HepG2 (cell line): ENCODE results near the gene DHRS1.
A peak's percentile ranks its signal among the peaks of the same experiment; 100 is the strongest.

Experiments used
- CREM ChIP-seq, 2 experiments: sonication (generic) in 1 of 2; formaldehyde crosslinking in 1 of 2; IDR thresholded peaks; 2 replicates each; pipeline versions ENCODE4 v1.4.0 to v1.6.1; 2016 to 2020; ENCODE audit warnings: antibody characterized with exemption in 1 of 2, mild to moderate bottlenecking in 1 of 2, missing genetic modification reagents in 1 of 2
- CTCF ChIP-seq: sonication (generic); formaldehyde crosslinking; IDR thresholded peaks from 2 replicates; pipeline ENCODE4 v1.5.0; 2020; ENCODE audit warnings: mild to moderate bottlenecking, missing genetic modification reagents, moderate library complexity
- DNMT1 ChIP-seq: sonication (generic); formaldehyde crosslinking; IDR thresholded peaks from 2 replicates; pipeline ENCODE4 v1.5.1; 2020; ENCODE audit warnings: mild to moderate bottlenecking, missing genetic modification reagents
- FOXK2 ChIP-seq: fragments of 450-650 bp; IDR thresholded peaks from 2 replicates; pipeline ENCODE4 v1.6.1; 2016
- MTA3 ChIP-seq: sonication (generic); formaldehyde crosslinking; IDR thresholded peaks from 2 replicates; pipeline ENCODE4 v1.4.0; 2020; ENCODE audit warnings: missing genetic modification reagents
- MYC ChIP-seq: sonication (generic); formaldehyde crosslinking; IDR thresholded peaks from 2 replicates; pipeline ENCODE4 v1.9.0; 2021; ENCODE audit warnings: missing genetic modification reagents, borderline replicate concordance
- NFIC ChIP-seq: IDR thresholded peaks from 2 replicates; pipeline ENCODE4 v1.6.1; 2012; ENCODE audit warnings: mild to moderate bottlenecking, low read length, inconsistent platforms
- RBM22 ChIP-seq: fragments of 200-400 bp; formaldehyde crosslinking; optimal IDR thresholded peaks from 2 replicates; pipeline ENCODE3; 2017; ENCODE audit warnings: mild to moderate bottlenecking, low read length, moderate library complexity
- SRSF1 ChIP-seq: fragments of 200-400 bp; formaldehyde crosslinking; optimal IDR thresholded peaks from 2 replicates; pipeline ENCODE3; 2017; ENCODE audit warnings: mild to moderate bottlenecking, low read depth, low read length, moderate library complexity
- TBX2 ChIP-seq: sonication (generic); formaldehyde crosslinking; IDR thresholded peaks from 2 replicates; pipeline ENCODE4 v1.5.0; 2020; ENCODE audit warnings: missing genetic modification reagents, mild to moderate bottlenecking, borderline replicate concordance
- YY1 ChIP-seq: IDR thresholded peaks from 2 replicates; pipeline ENCODE4 v1.6.1; 2011; ENCODE audit warnings: low read length, low read depth, moderate library complexity, mild to moderate bottlenecking; ENCODE audit not compliant: insufficient read depth, insufficient replicate concordance
- ZKSCAN1 ChIP-seq: fragments of 150-350 bp; IDR thresholded peaks from 2 replicates; pipeline ENCODE4 v1.6.1; 2014; ENCODE audit warnings: low read length
- ZNF646 ChIP-seq: sonication (generic); formaldehyde crosslinking; IDR thresholded peaks from 2 replicates; pipeline ENCODE4 v1.9.0; 2021; ENCODE audit warnings: mild to moderate bottlenecking, missing genetic modification reagents
- ZSCAN30 ChIP-seq: sonication (generic); formaldehyde crosslinking; IDR thresholded peaks from 2 replicates; pipeline ENCODE4 v1.5.0; 2020; ENCODE audit warnings: mild to moderate bottlenecking, missing genetic modification reagents

GRCh38 chr14:24309538-24310264, 10.1 kb upstream of the DHRS1 start, which contains the start of gene LTB4R2:
- no peak for TF ChIP-seq ZSCAN30
- TF ChIP-seq YY1 = no peak
- no peak for TF ChIP-seq MYC (CRISPR knock-in tag)
- no peak for TF ChIP-seq NFIC
- no peak for TF ChIP-seq ZKSCAN1
- TF ChIP-seq FOXK2 = no peak
- TF ChIP-seq TBX2 = no peak
- no peak for TF ChIP-seq SRSF1
- no peak; the same call in 1 of the 2 replicates for TF ChIP-seq CTCF (CRISPR knock-in tag)
- peak; percentile 3 for TF ChIP-seq RBM22
- TF ChIP-seq MTA3 (CRISPR knock-in tag) = no peak
- TF ChIP-seq CREM (IDR thresholded peaks at IDR 0.05) = no peak
- TF ChIP-seq CREM (CRISPR knock-in tag; IDR thresholded peaks at IDR 0.05) = no peak
- TF ChIP-seq DNMT1 = no peak
- TF ChIP-seq ZNF646 (CRISPR knock-in tag) = no peak
